MCF 10A (cell line): ENCODE measurements around the gene ZHX3. TPM values are rescaled to one million over a fixed set of nuclear protein-coding genes. Genes with fewer than 3 reads are reported as not detected.

Experiments used
- BruUV-seq: library from RNA; stranded (reverse); fragments of 400-500 nt; replicated peaks from 2 replicates; lab custom pipeline; 2021; lab: Mats Ljungman, UMichigan
- CTCF ChIA-PET: fragments of 300-600 bp; sonication (Branson Sonifier 250); formaldehyde crosslinking; extraction: SDS; loops from one replicate; lab custom pipeline; 2021; ENCODE audit warnings: antibody characterized with exemption, inconsistent platforms; lab: Yijun Ruan, JAX
- POLR2A ChIA-PET: fragments of 300-600, 350-650 bp; sonication (Branson Sonifier 250); formaldehyde crosslinking; extraction: SDS; loops from one replicate; lab custom pipeline; 2020; ENCODE audit warnings: antibody characterized with exemption, inconsistent platforms; lab: Yijun Ruan, JAX
- DNase-seq: peaks from one replicate; pipeline ENCODE4 v3.0.0-alpha.2; 2018; ENCODE audit not compliant: unreplicated experiment
- H3K27ac Mint-ChIP-seq: one replicate; pipeline ENCODE4 v1.8.0; 2022; ENCODE audit warnings: mild to moderate bottlenecking, low read depth, mixed read lengths; ENCODE audit not compliant: unreplicated experiment
- H3K27me3 Mint-ChIP-seq: one replicate; pipeline ENCODE4 v1.8.0; 2022; ENCODE audit warnings: mixed read lengths; ENCODE audit not compliant: insufficient read depth, unreplicated experiment
- H3K36me3 Mint-ChIP-seq: one replicate; pipeline ENCODE4 v1.8.0; 2022; ENCODE audit warnings: mild to moderate bottlenecking, moderate library complexity, mixed read lengths; ENCODE audit not compliant: insufficient read depth, unreplicated experiment
- H3K4me1 Mint-ChIP-seq: one replicate; pipeline ENCODE4 v1.8.0; 2022; ENCODE audit warnings: mixed read lengths; ENCODE audit not compliant: insufficient read depth, unreplicated experiment
- H3K4me3 Mint-ChIP-seq: one replicate; pipeline ENCODE4 v1.8.0; 2022; ENCODE audit warnings: mild to moderate bottlenecking, moderate library complexity, mixed read lengths; ENCODE audit not compliant: unreplicated experiment
- H3K9me3 Mint-ChIP-seq: one replicate; pipeline ENCODE4 v1.8.0; 2022; ENCODE audit warnings: mixed read lengths; ENCODE audit not compliant: unreplicated experiment
- CTCF ChIP-seq: fragments of 200-600 bp; IDR thresholded peaks from one replicate; pipeline ENCODE4 v1.8.0; 2022; ENCODE audit warnings: antibody characterized with exemption, mild to moderate bottlenecking; ENCODE audit not compliant: unreplicated experiment
- intact Hi-C: fragments of 100-400 bp; cut with micrococcal nuclease; formaldehyde crosslinking; loops from 2 replicates; pipeline ENCODE4 v1.14.1; 2022
- total RNA-seq: library from RNA; stranded (reverse); gene quantifications from 2 replicates; pipeline ENCODE4 v1.2.3, GENCODE V29; 2022

The ZHX3 gene
- total RNA-seq, 1 experiment from 2014 or later = 34.1 TPM

- Mint-ChIP-seq H3K4me3 (no peak overlapping the region), H3K27ac (no peak overlapping the region), H3K9me3 (no peaks in the 10 kb centered on the region), H3K27me3 (no peaks in the 10 kb centered on the region), H3K4me1 (no peaks in the 10 kb centered on the region), H3K36me3 (peaks cover 30% of the 10 kb centered on the region)
- CTCF ChIA-PET = interaction anchor here (1.0 kb wide), 1 partner anchor 13 kb away, joined by 3 read pairs; no protein-coding TSS in a partner anchor
- intact Hi-C loops = no loop called here
- POLR2A ChIA-PET = no interaction called here
- TF ChIP-seq CTCF = no peak
- DNase-seq = no peak
- no TSS peak for BruUV-seq
Measured at GRCh38 chr20:41353530-41353929, 36.0 kb upstream of the ZHX3 start.

- DNase-seq = no peak
- POLR2A ChIA-PET = no interaction called here
- H3K27me3 Mint-ChIP-seq = no peaks in the 10 kb centered on the region
- H3K9me3 Mint-ChIP-seq = no peaks in the 10 kb centered on the region
- CTCF ChIA-PET = interaction anchor here (0.7 to 1.0 kb wide), 2 partner anchors 12 to 1746 kb away, joined by 3 to 4 read pairs; no protein-coding TSS in a partner anchor
- TF ChIP-seq CTCF = no peak
- H3K4me3 Mint-ChIP-seq = no peak overlapping the region
- no peaks in the 10 kb centered on the region for H3K4me1 Mint-ChIP-seq
- no peak overlapping the region for H3K27ac Mint-ChIP-seq
- intact Hi-C loops = no loop called here
- peaks cover 28% of the 10 kb centered on the region for H3K36me3 Mint-ChIP-seq
- no TSS peak for BruUV-seq
Measured at GRCh38 chr20:41352666-41353065, 35.1 kb upstream of the ZHX3 start.

GRCh38 chr20:41352106-41352505 lies 34.6 kb upstream of the ZHX3 start:
- DNase-seq = no peak
- TF ChIP-seq CTCF = no peak
- Mint-ChIP-seq H3K4me3 (no peak overlapping the region), H3K36me3 (peaks cover 31% of the 10 kb centered on the region), H3K27ac (no peak overlapping the region), H3K9me3 (no peaks in the 10 kb centered on the region), H3K4me1 (no peaks in the 10 kb centered on the region), H3K27me3 (no peaks in the 10 kb centered on the region)
- CTCF ChIA-PET = interaction anchor here (1.9 to 2.7 kb wide), 2 partner anchors 59 to 179 kb away, joined by 6 to 10 read pairs; no protein-coding TSS in a partner anchor
- POLR2A ChIA-PET = no interaction called here
- intact Hi-C loops = no loop called here
- BruUV-seq = no TSS peak

GRCh38 chr20:41350408-41350962 lies 33.0 kb upstream of the ZHX3 start:
- no peaks in the 10 kb centered on the region for H3K9me3 Mint-ChIP-seq
- DNase-seq = no peak
- no TSS peak for BruUV-seq
- H3K27ac Mint-ChIP-seq = no peak overlapping the region
- peaks cover 28% of the 10 kb centered on the region for H3K36me3 Mint-ChIP-seq
- ChIA-PET CTCF (interaction anchor here (0.6 to 3.3 kb wide), 7 partner anchors 10 to 455 kb away, joined by 3 to 20 read pairs (median 5); partner anchors contain the start of gene LPIN3), POLR2A (interaction anchor here (0.9 to 1.4 kb wide), 3 partner anchors 8 to 118 kb away, joined by 3 to 4 read pairs (median 3); partner anchors contain the start of gene LPIN3)
- no peak for TF ChIP-seq CTCF
- no peaks in the 10 kb centered on the region for H3K4me1 Mint-ChIP-seq
- no peak overlapping the region for H3K4me3 Mint-ChIP-seq
- H3K27me3 Mint-ChIP-seq = no peaks in the 10 kb centered on the region
- intact Hi-C loops = no loop called here
